Gastrocnemius medialis (tissue), 4 donors: Measurements from ENCODE around the gene SLC16A10. TPM values are rescaled to one million over a fixed set of nuclear protein-coding genes. Genes with fewer than 3 reads are reported as not detected.
"Not testable (repeated sequence)": the region's sequence is repeated elsewhere in the genome, so short reads cannot be mapped to it uniquely, and the experiment has no call there.

Source experiments
- ATAC-seq, 2 donors: fragments of 150-250 bp; one replicate each; pipeline ENCODE4 v1.9.1; 2016
- DNase-seq, 2 donors: peaks; one replicate each; pipeline ENCODE4 v3.0.0-alpha.2; 2019
- H3K27ac ChIP-seq, 4 donors: fragments of 200-600 bp; sonication (generic); 1 replicate in 1 of 4; 2 replicates in 3 of 4; pipeline ENCODE4 v1.5.1; 2016 to 2018; ENCODE audit warnings: mild to moderate bottlenecking in 2 of 4, moderate library complexity in 1 of 4
- H3K27me3 ChIP-seq, 3 donors: fragments of 200-600 bp; sonication (generic) in 2 of 3; 1 replicate in 1 of 3; 2 replicates in 2 of 3; pipeline versions ENCODE4 v1.5.1 to v1.6.0; 2016 to 2019; ENCODE audit warnings: mild to moderate bottlenecking in 1 of 3, moderate library complexity in 1 of 3
- H3K36me3 ChIP-seq, 2 donors: fragments of 200-600 bp; sonication (generic) in 1 of 2; one replicate each; pipeline ENCODE4 v1.5.1; 2017 to 2018
- H3K4me1 ChIP-seq, 2 donors: fragments of 200-600 bp; sonication (generic) in 1 of 2; one replicate each; pipeline ENCODE4 v1.5.1; 2016 to 2017; ENCODE audit warnings: mild to moderate bottlenecking in 2 of 2
- H3K4me3 ChIP-seq, 4 donors: fragments of 200-600 bp; sonication (generic) in 3 of 4; 1 replicate in 1 of 4; 2 replicates in 3 of 4; pipeline ENCODE4 v1.5.1; 2016 to 2019; ENCODE audit warnings: mild to moderate bottlenecking in 2 of 4
- H3K9me3 ChIP-seq, 3 donors: fragments of 200-600 bp; sonication (generic) in 2 of 3; 1 replicate in 1 of 3; 2 replicates in 2 of 3; pipeline ENCODE4 v1.5.1; 2016 to 2019
- POLR2A ChIP-seq, 2 donors: fragments of 450-650 bp; IDR thresholded peaks; one replicate each; pipeline ENCODE4 v1.6.1; 2017; ENCODE audit warnings: antibody characterized with exemption in 2 of 2, mild to moderate bottlenecking in 2 of 2, moderate library complexity in 2 of 2
- in situ Hi-C, 4 donors: fragments of 200-750 bp; cut with MboI; loops; one replicate each; pipeline versions ENCODE4 v1.15.0 to v1.8.0; 2017; ENCODE audit warnings: low sequenced_read_pairs in 4 of 4
- intact Hi-C: fragments of 100-400 bp; cut with DNase I; formaldehyde crosslinking; loops from one replicate; pipeline ENCODE4 v1.15.1; 2023; ENCODE audit warnings: low total_unique reads
- total RNA-seq, 4 donors: library from RNA; depleted of rRNA; stranded (reverse); fragments of >200 nt; gene quantifications; one replicate each; pipeline versions ENCODE4 v1.1.0 to v1.2.3, GENCODE V29; 2016
- TF ChIP-seq, protein P1 (sequence below), 5 experiments: fragments of 450-650 bp in 3 of 5; fragments of 200-600 bp in 2 of 5; sonication (generic) in 2 of 5; IDR thresholded peaks in 4 of 5; conservative IDR thresholded peaks in 1 of 5; 1 replicate in 4 of 5; 2 replicates in 1 of 5; pipeline ENCODE4 v1.5.1; 2016 to 2019; ENCODE audit warnings: antibody characterized with exemption in 5 of 5, mild to moderate bottlenecking in 3 of 5, moderate library complexity in 3 of 5

The SLC16A10 gene
- total RNA-seq, 4 donors from 2014 or later = 81.5 to 167 (median 144) TPM

DNA sequence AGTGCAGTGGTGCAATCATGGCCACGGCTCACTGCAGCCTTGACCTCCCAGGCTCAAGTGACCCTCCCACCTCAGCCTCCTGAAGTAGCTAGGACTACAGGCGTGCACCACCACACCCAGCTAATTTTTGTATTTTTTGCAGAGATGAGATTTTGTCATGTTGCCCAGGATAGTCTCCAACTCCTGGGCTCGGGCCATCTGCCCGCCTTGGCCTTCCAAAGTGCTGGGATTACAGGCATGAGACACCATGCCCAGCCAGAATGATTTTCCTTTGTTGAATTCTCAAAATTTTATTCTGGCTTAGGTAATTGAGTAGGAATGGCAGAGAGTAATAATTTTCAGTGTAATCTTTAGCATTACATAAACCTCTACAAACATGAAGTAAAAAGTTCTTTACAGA lies 37.1 kb downstream of the SLC16A10 start:
- in situ Hi-C loops = loop anchor here in 1 of 4 donors (25.0 kb wide), 1 partner anchor 538 kb away; no protein-coding TSS in a partner anchor
- ATAC-seq = no peak
- intact Hi-C loops = loop anchor here (5.0 kb wide), 4 partner anchors 88 to 523 kb away; partner anchors contain the start of gene TRAF3IP2
- Histone ChIP-seq H3K36me3 (no peaks in the 10 kb centered on the region), H3K4me3 (peak overlapping the region in 1 of 4 donors; percentile 2), H3K27me3 (no peaks in the 10 kb centered on the region), H3K9me3 (no peaks in the 10 kb centered on the region), H3K4me1 (peaks cover 49 to 74% of the 10 kb centered on the region in 2 donors), H3K27ac (peak overlapping the region; percentile 88 to 98 (median 92))
- DNase-seq = no peak
- TF ChIP-seq POLR2A (IDR thresholded peaks at IDR 0.05) = no peak
- TF ChIP-seq, protein P1, sequence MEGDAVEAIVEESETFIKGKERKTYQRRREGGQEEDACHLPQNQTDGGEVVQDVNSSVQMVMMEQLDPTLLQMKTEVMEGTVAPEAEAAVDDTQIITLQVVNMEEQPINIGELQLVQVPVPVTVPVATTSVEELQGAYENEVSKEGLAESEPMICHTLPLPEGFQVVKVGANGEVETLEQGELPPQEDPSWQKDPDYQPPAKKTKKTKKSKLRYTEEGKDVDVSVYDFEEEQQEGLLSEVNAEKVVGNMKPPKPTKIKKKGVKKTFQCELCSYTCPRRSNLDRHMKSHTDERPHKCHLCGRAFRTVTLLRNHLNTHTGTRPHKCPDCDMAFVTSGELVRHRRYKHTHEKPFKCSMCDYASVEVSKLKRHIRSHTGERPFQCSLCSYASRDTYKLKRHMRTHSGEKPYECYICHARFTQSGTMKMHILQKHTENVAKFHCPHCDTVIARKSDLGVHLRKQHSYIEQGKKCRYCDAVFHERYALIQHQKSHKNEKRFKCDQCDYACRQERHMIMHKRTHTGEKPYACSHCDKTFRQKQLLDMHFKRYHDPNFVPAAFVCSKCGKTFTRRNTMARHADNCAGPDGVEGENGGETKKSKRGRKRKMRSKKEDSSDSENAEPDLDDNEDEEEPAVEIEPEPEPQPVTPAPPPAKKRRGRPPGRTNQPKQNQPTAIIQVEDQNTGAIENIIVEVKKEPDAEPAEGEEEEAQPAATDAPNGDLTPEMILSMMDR (IDR thresholded peaks at IDR 0.05 in 4 of 5, conservative IDR thresholded peaks at IDR 0.05 in 1 of 5) = no peak

DNA sequence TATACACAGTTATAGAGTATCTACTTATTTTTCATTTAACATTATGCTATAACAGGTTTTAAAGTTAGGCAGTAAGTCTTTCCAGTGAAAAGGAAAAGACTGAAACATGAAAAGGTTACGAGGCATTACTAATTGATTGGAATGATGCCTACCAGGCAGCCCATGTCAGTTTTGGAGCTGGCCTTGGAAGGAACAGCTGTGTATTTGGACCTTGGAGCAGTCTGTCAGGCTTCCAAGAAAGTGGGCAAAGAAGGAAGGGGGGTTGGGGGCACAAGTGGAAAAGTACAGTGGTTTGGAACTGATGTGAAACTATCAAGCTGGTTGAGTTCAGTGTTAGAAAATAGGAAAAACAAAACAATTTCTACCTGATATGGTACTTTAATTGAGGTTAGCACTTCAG lies 41.7 kb downstream of the SLC16A10 start:
- no peaks in the 10 kb centered on the region for H3K27me3 ChIP-seq
- TF ChIP-seq, protein P1 (IDR thresholded peaks at IDR 0.05 in 4 of 5, conservative IDR thresholded peaks at IDR 0.05 in 1 of 5) = no peak
- no peak for TF ChIP-seq POLR2A (IDR thresholded peaks at IDR 0.05)
- DNase-seq (peak; percentile 69 to 87), ATAC-seq (peak; percentile 88 to 97)
- peak overlapping the region; percentile 88 to 98 (median 92) for H3K27ac ChIP-seq
- no peaks in the 10 kb centered on the region for H3K36me3 ChIP-seq
- H3K4me1 ChIP-seq = peaks cover 71 to 92% of the 10 kb centered on the region in 2 donors
- in situ Hi-C loops (no loop called here), intact Hi-C loops (no loop called here)
- peak overlapping the region in 1 of 4 donors; percentile 13 for H3K4me3 ChIP-seq
- H3K9me3 ChIP-seq = no peaks in the 10 kb centered on the region

DNA sequence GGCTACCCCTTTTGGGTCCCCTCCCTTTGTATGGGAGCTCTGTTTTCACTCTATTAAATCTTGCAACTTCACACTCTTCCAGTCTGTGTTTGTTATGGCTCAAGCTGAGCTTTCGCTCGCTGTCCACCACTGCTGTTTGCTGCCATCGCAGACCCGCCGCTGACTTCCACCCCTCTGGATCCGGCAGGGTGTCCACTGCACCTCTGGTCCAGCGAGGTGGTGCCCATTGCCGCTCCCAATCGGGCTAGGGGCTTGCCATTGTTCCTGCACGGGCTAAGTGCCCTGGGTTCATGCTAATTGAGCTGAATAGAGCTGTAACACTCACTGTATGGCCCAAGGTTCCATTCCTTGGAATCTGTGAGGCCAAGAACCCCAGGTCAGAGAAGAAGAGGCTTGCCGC lies 43.7 kb downstream of the SLC16A10 start:
- H3K36me3 ChIP-seq, H3K27me3 ChIP-seq, ATAC-seq, DNase-seq, H3K9me3 ChIP-seq, H3K4me3 ChIP-seq, in situ Hi-C loops: not testable (repeated sequence)
- H3K27ac ChIP-seq = peak overlapping the region; percentile 88 to 98 (median 92)
- intact Hi-C loops = loop anchor here (5.0 kb wide), 1 partner anchor 99 kb away; no protein-coding TSS in a partner anchor
- H3K4me1 ChIP-seq = peaks cover 74 to 89% of the 10 kb centered on the region in 2 donors

DNA sequence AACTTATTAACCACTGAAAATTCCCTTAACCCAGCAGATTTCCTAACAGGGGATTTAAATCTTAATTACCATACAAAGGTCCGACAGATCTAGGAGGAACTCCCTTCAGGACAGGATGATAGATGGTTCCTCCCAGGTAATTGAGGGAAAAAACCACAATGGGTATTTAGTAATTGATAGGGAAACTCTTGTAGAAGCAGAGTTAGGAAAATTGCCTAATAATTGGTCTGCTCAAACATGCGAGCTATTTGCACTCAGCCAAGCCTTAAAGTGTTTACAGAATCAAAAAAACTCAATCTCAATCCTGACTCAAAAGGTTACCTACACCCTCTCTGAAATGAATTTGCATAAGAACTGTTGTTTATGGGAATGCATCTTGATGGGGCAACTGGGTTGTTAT lies 45.4 kb downstream of the SLC16A10 start:
- H3K27me3 ChIP-seq, H3K4me3 ChIP-seq, H3K9me3 ChIP-seq, H3K36me3 ChIP-seq, in situ Hi-C loops, ATAC-seq, DNase-seq: not testable (repeated sequence)
- peak overlapping the region; percentile 88 to 98 (median 92) for H3K27ac ChIP-seq
- H3K4me1 ChIP-seq = peaks cover 73 to 78% of the 10 kb centered on the region in 2 donors
- intact Hi-C loops = loop anchor here (2.0 to 5.0 kb wide), 2 partner anchors 38 to 100 kb away; no protein-coding TSS in a partner anchor

DNA sequence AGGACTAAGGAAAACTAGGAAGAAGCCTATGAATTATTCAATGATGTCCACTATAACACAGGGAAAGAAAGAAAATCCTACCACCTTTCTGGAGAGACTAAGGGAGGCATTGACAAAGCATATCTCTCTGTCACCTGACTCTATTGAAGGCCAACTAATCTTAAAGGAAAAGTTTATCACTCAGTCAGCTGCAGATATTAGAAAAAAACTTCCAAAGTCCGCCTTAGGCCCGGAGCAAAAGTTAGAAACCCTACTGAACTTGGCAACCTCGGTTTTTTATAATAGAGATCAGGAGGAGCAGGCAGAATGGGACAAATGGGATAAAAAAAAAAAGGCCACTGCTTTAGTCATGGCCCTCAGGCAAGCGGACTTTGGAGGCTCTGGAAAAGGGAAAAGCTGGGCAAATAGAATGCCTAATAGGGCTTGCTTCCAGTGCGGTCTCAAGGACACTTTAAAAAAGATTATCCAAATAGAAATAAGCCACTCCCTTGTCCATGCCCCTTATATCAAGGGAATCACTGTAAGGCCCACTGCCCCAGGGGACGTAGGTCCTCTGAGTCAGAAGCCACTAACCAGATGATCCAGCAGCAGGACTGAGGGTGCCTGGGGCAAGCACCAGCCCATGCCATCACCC lies 47.0 kb downstream of the SLC16A10 start:
- H3K27me3 ChIP-seq, in situ Hi-C loops, H3K9me3 ChIP-seq, H3K36me3 ChIP-seq, ATAC-seq, DNase-seq, H3K4me3 ChIP-seq: not testable (repeated sequence)
- intact Hi-C loops = loop anchor here (5.0 kb wide), 1 partner anchor 102 kb away; no protein-coding TSS in a partner anchor
- Histone ChIP-seq H3K27ac (peak overlapping the region; percentile 88 to 98 (median 92)), H3K4me1 (peaks cover 60 to 64% of the 10 kb centered on the region in 2 donors)

DNA sequence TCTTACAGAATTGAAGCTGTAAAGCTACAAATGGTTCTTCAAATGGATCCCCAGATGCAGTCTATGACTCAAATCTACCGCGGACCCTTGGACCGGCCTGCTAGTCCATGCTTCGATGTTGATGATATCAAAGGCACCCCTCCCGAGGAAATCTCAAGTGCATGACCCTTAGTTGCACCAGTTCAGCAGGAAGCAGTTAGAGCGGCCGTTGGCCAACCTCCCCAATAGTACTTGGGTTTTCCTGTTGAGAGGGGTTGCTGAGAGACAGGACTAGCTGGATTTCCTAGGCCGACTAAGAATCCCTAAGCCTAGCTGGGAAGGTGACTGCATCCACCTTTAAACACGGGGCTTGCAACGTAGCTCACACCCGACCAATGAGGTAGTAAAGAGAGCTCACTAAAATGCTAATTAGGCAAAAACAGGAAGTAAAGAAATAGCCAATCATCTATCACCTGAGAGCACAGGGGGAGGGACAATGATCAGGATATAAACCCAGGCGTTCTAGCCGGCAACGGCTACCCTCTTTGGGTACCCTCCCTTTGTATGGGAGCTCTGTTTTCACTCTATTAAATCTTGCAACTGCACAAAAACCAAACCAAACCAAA lies 50.3 kb downstream of the SLC16A10 start:
- in situ Hi-C loops, ATAC-seq, intact Hi-C loops, H3K4me3 ChIP-seq, H3K9me3 ChIP-seq, DNase-seq, H3K36me3 ChIP-seq, H3K27me3 ChIP-seq: not testable (repeated sequence)
- Histone ChIP-seq H3K4me1 (peaks cover 32 to 35% of the 10 kb centered on the region in 2 donors), H3K27ac (peak overlapping the region in 1 of 4 donors; percentile 88)
